CD4-positive, CD25-positive, alpha-beta regulatory T cell (primary cell): ENCODE data around the gene THOC6. TPM values are rescaled to one million over a fixed set of nuclear protein-coding genes. Genes with fewer than 3 reads are reported as not detected.
"Not testable (repeated sequence)": the region's sequence is repeated elsewhere in the genome, so short reads cannot be mapped to it uniquely, and the experiment has no call there.

Experiments used
- ATAC-seq, 2 donors: fragments of 150-1000 bp; cut with Tn5 transposase; one replicate each; pipeline ENCODE4 v1.10.0; 2021; ENCODE audit warnings: low read depth in 2 of 2, moderate number of reproducible peaks in 2 of 2, moderate library complexity in 1 of 2
- DNase-seq, 3 donors: peaks; one replicate each; pipeline versions ENCODE4 v3.0.0 to v3.0.0-alpha.2; 2012 to 2022; ENCODE audit warnings: mixed read lengths in 1 of 3
- H3K27ac ChIP-seq: one replicate; pipeline ENCODE4 v1.7.0; 2013; ENCODE audit warnings: mild to moderate bottlenecking, low read length; ENCODE audit not compliant: insufficient read depth, poor library complexity, severe bottlenecking
- H3K27me3 ChIP-seq: one replicate; pipeline ENCODE4 v1.7.0; 2013; ENCODE audit warnings: low read length; ENCODE audit not compliant: control insufficient read depth, insufficient read depth
- H3K36me3 ChIP-seq: one replicate; pipeline ENCODE4 v1.7.0; 2013; ENCODE audit warnings: mild to moderate bottlenecking, low read length, moderate library complexity; ENCODE audit not compliant: control insufficient read depth, insufficient read depth
- H3K4me1 ChIP-seq: 2 replicates; pipeline ENCODE4 v1.7.0; 2013; ENCODE audit warnings: mild to moderate bottlenecking, low read length; ENCODE audit not compliant: insufficient read depth, control insufficient read depth, poor library complexity, severe bottlenecking
- H3K4me3 ChIP-seq: one replicate; pipeline ENCODE4 v1.7.0; 2013; ENCODE audit warnings: low read depth, mild to moderate bottlenecking, low read length, moderate library complexity
- H3K9me3 ChIP-seq, 2 experiments: 1 replicate in 1 of 2; 2 replicates in 1 of 2; pipeline ENCODE4 v1.7.0; 2013; ENCODE audit warnings: low read length in 2 of 2, mild to moderate bottlenecking in 1 of 2, moderate library complexity in 1 of 2; ENCODE audit not compliant: control insufficient read depth in 2 of 2
- H3K27ac Mint-ChIP-seq, 3 donors: one replicate each; pipeline ENCODE4 v1.8.0; 2020 to 2022; ENCODE audit warnings: mild to moderate bottlenecking in 3 of 3, mixed read lengths in 3 of 3, moderate library complexity in 2 of 3
- H3K27me3 Mint-ChIP-seq: one replicate; pipeline ENCODE4 v1.8.0; 2022; ENCODE audit warnings: mild to moderate bottlenecking, mixed read lengths
- H3K36me3 Mint-ChIP-seq: one replicate; pipeline ENCODE4 v1.8.0; 2020; ENCODE audit warnings: mixed read lengths
- H3K4me1 Mint-ChIP-seq, 4 donors: one replicate each; pipeline ENCODE4 v1.8.0; 2020 to 2022; ENCODE audit warnings: mixed read lengths in 4 of 4, mild to moderate bottlenecking in 1 of 4
- H3K4me3 Mint-ChIP-seq, 4 donors: one replicate each; pipeline ENCODE4 v1.8.0; 2020 to 2022; ENCODE audit warnings: mild to moderate bottlenecking in 4 of 4, mixed read lengths in 4 of 4, moderate library complexity in 3 of 4
- H3K9me3 Mint-ChIP-seq, 7 donors: one replicate each; pipeline ENCODE4 v1.8.0; 2020 to 2022; ENCODE audit warnings: mixed read lengths in 7 of 7, mild to moderate bottlenecking in 3 of 7, moderate library complexity in 2 of 7
- polyA plus RNA-seq, 4 donors: library from polyadenylated mRNA; unstranded; fragments of 300-500 nt; fragmentation: Illumina TruSeq; gene quantifications; one replicate each; pipeline ENCODE4 v1.2.3, GENCODE V29; 2021
- total RNA-seq: library from RNA; stranded (reverse); gene quantifications from one replicate; pipeline ENCODE4 v1.2.3, GENCODE V29; 2022

THOC6 gene
- total and polyA plus RNA-seq, 5 donors from 2014 or later = 16.2 to 49.2 (median 39.4) TPM

GRCh38 chr16:3074860-3075522 lies 51.2 kb downstream of the THOC6 start:
- H3K4me3 Mint-ChIP-seq = peak overlapping the region; percentile 75 to 93 (median 88)
- ATAC-seq = peak; percentile 91 to 93
- peaks cover 0 to 2% (median 0%) of the 10 kb centered on the region in 7 donors for H3K9me3 Mint-ChIP-seq
- H3K27ac Mint-ChIP-seq = peak overlapping the region; percentile 94 to 99 (median 99)
- no peaks in the 10 kb centered on the region for H3K9me3 ChIP-seq
- H3K27me3 ChIP-seq = no peaks in the 10 kb centered on the region
- peak; percentile 73 to 99 (median 91) for DNase-seq
- H3K4me1 Mint-ChIP-seq = peaks cover 13 to 94% (median 72%) of the 10 kb centered on the region in 4 donors
- peak overlapping the region; percentile 73 for H3K4me3 ChIP-seq
- peak overlapping the region; percentile 86 for H3K27ac ChIP-seq
- H3K4me1 ChIP-seq = peaks cover 88% of the 10 kb centered on the region
- H3K36me3 ChIP-seq = peaks cover under 1% of the 10 kb centered on the region
- peaks cover 8% of the 10 kb centered on the region for H3K27me3 Mint-ChIP-seq
- peaks cover 20% of the 10 kb centered on the region for H3K36me3 Mint-ChIP-seq

DNA sequence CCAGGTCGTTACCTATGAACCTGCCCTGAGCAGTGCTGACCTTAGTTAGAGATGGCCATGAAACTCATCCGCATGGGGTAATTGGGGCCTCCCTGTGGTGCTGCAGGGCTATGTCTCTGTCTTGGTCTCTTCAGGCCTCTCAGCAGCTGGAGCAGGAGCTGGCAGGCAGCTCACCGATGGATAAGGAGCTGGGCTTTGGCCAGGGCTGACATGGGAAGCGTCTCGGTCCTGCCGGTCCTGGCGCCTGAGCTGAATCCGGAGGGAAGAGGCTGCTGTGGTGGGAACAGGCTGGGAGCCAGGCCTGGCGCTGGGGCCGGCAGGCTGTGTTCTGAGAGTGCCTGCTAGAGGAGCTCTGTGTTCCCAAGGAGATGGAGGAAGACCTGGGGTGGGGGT lies 51.7 kb downstream of the THOC6 start:
- Mint-ChIP-seq H3K27me3 (peaks cover 8% of the 10 kb centered on the region), H3K27ac (peak overlapping the region; percentile 94 to 99 (median 99)), H3K4me1 (peaks cover 13 to 92% (median 70%) of the 10 kb centered on the region in 4 donors), H3K9me3 (peaks cover 0 to 2% (median 0%) of the 10 kb centered on the region in 7 donors), H3K4me3 (peak overlapping the region; percentile 75 to 93 (median 88)), H3K36me3 (peaks cover 17% of the 10 kb centered on the region)
- DNase-seq = no peak
- Histone ChIP-seq H3K4me3 (peak overlapping the region; percentile 73), H3K27me3 (no peaks in the 10 kb centered on the region), H3K4me1 (peaks cover 83% of the 10 kb centered on the region), H3K27ac (peak overlapping the region; percentile 86), H3K36me3 (no peaks in the 10 kb centered on the region), H3K9me3 (no peaks in the 10 kb centered on the region)
- peak; percentile 3 to 6 for ATAC-seq

DNA sequence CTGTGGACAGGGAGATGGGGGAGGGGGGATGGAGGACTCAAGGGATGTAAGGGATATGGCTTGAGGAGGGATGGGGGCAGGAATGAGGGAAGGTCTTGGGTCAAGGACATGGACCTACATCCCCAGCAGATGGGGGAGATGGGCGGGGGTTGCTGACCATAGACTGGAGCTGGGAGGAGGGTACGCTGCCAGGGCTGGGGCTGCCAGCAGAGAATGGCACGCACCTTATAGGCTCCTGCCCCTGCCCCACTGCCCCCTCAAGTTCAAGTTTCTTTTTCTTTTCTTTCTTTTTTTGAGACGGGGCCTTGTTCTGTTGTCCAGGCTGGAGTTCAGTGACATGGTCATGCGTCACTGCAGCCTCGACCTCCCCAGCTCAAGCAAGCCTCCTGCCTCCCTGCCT lies 52.1 kb downstream of the THOC6 start:
- Mint-ChIP-seq H3K4me1 (peaks cover 13 to 92% (median 72%) of the 10 kb centered on the region in 4 donors), H3K27ac (peak overlapping the region; percentile 94 to 99 (median 99)), H3K4me3 (peak overlapping the region in 3 of 4 donors; percentile 75 to 83 (median 83)), H3K36me3 (peaks cover 17% of the 10 kb centered on the region)
- H3K9me3 ChIP-seq, H3K27me3 Mint-ChIP-seq, H3K4me3 ChIP-seq, H3K36me3 ChIP-seq, H3K9me3 Mint-ChIP-seq, ATAC-seq, H3K27me3 ChIP-seq: not testable (repeated sequence)
- Histone ChIP-seq H3K27ac (peak overlapping the region; percentile 86), H3K4me1 (peaks cover 83% of the 10 kb centered on the region)
- DNase-seq = peak in 1 of 3 donors; percentile 42

- Histone ChIP-seq H3K27me3 (no peaks in the 10 kb centered on the region), H3K4me1 (peaks cover 82% of the 10 kb centered on the region), H3K27ac (peak overlapping the region; percentile 86), H3K9me3 (no peaks in the 10 kb centered on the region), H3K36me3 (no peaks in the 10 kb centered on the region), H3K4me3 (peak overlapping the region; percentile 51)
- peak overlapping the region; percentile 75 to 92 (median 83) for H3K4me3 Mint-ChIP-seq
- ATAC-seq (no peak), DNase-seq (no peak)
- peaks cover 8% of the 10 kb centered on the region for H3K27me3 Mint-ChIP-seq
- H3K9me3 Mint-ChIP-seq = peaks cover 0 to 3% (median 0%) of the 10 kb centered on the region in 7 donors
- peaks cover 17% of the 10 kb centered on the region for H3K36me3 Mint-ChIP-seq
- H3K4me1 Mint-ChIP-seq = peaks cover 13 to 91% (median 70%) of the 10 kb centered on the region in 4 donors
- H3K27ac Mint-ChIP-seq = peak overlapping the region; percentile 94 to 99 (median 99)
Observed at GRCh38 chr16:3076577-3076976, 52.7 kb downstream of the THOC6 start.

Other genes starting within 250 kb of the THOC6 start
- 96.5 TPM for gene ELOB, start 246.8 kb upstream of the THOC6 start, total RNA-seq
- 100 to 1,000 TPM; 250 to 359 (median 297) TPM for gene ELOB, start 246.8 kb upstream of the THOC6 start, polyA plus RNA-seq
- not detected for gene PRSS33, start 236.5 kb upstream of the THOC6 start, total RNA-seq
- gene PRSS33, start 236.5 kb upstream of the THOC6 start, polyA plus RNA-seq = not detected
- gene PRSS41, start 225.6 kb upstream of the THOC6 start, total RNA-seq = not detected
- not detected for gene PRSS41, start 225.6 kb upstream of the THOC6 start, polyA plus RNA-seq
- not detected for gene PRSS21, start 206.8 kb upstream of the THOC6 start, total RNA-seq
- 1 to 10 TPM in 3 of 4 donors, under 1 TPM in 1; 0.43 to 8.4 (median 4.1) TPM for gene PRSS21, start 206.8 kb upstream of the THOC6 start, polyA plus RNA-seq
- not detected for gene ZG16B, start 193.7 kb upstream of the THOC6 start, total RNA-seq
- gene ZG16B, start 193.7 kb upstream of the THOC6 start, polyA plus RNA-seq = 1 to 10 TPM in 2 of 4 donors, under 1 TPM in 2; 0.60 to 2.4 (median 1.4) TPM
- gene PRSS22, start 165.9 kb upstream of the THOC6 start, total RNA-seq = not detected
- not detected for gene PRSS22, start 165.9 kb upstream of the THOC6 start, polyA plus RNA-seq
- 12.8 TPM for gene FLYWCH2, start 140.8 kb upstream of the THOC6 start, total RNA-seq
- 10 to 100 TPM; 14.8 to 27.1 (median 18.3) TPM for gene FLYWCH2, start 140.8 kb upstream of the THOC6 start, polyA plus RNA-seq
- 74.8 TPM for gene FLYWCH1, start 112.1 kb upstream of the THOC6 start, total RNA-seq
- gene FLYWCH1, start 112.1 kb upstream of the THOC6 start, polyA plus RNA-seq = 10 to 100 TPM in 3 of 4 donors, 1 to 10 TPM in 1; 6.6 to 13.7 (median 12.7) TPM
- not detected for gene KREMEN2, start 59.8 kb upstream of the THOC6 start, total RNA-seq
- not detected for gene KREMEN2, start 59.8 kb upstream of the THOC6 start, polyA plus RNA-seq
- 5.6 TPM for gene PAQR4, start 54.7 kb upstream of the THOC6 start, total RNA-seq
- 1 to 10 TPM; 2.2 to 8.0 (median 4.4) TPM for gene PAQR4, start 54.7 kb upstream of the THOC6 start, polyA plus RNA-seq
- 5.7 TPM for gene PKMYT1, start 43.6 kb upstream of the THOC6 start, total RNA-seq
- 1 to 10 TPM; 1.5 to 7.2 (median 2.3) TPM for gene PKMYT1, start 43.6 kb upstream of the THOC6 start, polyA plus RNA-seq
- gene CLDN9, start 11.1 kb upstream of the THOC6 start, total RNA-seq = not detected
- gene CLDN9, start 11.1 kb upstream of the THOC6 start, polyA plus RNA-seq = not detected
- gene CLDN6, start 5.9 kb upstream of the THOC6 start, total RNA-seq = not detected
- gene CLDN6, start 5.9 kb upstream of the THOC6 start, polyA plus RNA-seq = not detected
- gene TNFRSF12A, start 3.7 kb upstream of the THOC6 start, total RNA-seq = 0.94 TPM
- gene TNFRSF12A, start 3.7 kb upstream of the THOC6 start, polyA plus RNA-seq = 1 to 10 TPM in 1 of 4 donors, under 1 TPM in 2, not detected in 1; 0.69 to 1.2 (median 0.78) TPM
- 12.9 TPM for gene HCFC1R1, start 93 bp upstream of the THOC6 start, total RNA-seq
- 10 to 100 TPM; 18.0 to 20.7 (median 19.0) TPM for gene HCFC1R1, start 93 bp upstream of the THOC6 start, polyA plus RNA-seq
- not detected for gene BICDL2, start 12.9 kb downstream of the THOC6 start, total RNA-seq
- not detected for gene BICDL2, start 12.9 kb downstream of the THOC6 start, polyA plus RNA-seq
- gene MMP25, start 22.5 kb downstream of the THOC6 start, total RNA-seq = 1.6 TPM
- gene MMP25, start 22.5 kb downstream of the THOC6 start, polyA plus RNA-seq = 1 to 10 TPM in 1 of 4 donors, under 1 TPM in 2, not detected in 1; 0.16 to 1.0 (median 0.29) TPM
- gene IL32, start 41.6 kb downstream of the THOC6 start, total RNA-seq = 1,611 TPM
- 1,000 to 10,000 TPM; 3,219 to 6,021 (median 4,004) TPM for gene IL32, start 41.6 kb downstream of the THOC6 start, polyA plus RNA-seq
- gene ZSCAN10, start 75.3 kb downstream of the THOC6 start, total RNA-seq = 0.81 TPM
- not detected for gene ZSCAN10, start 75.3 kb downstream of the THOC6 start, polyA plus RNA-seq
- not detected for gene ZNF205, start 88.6 kb downstream of the THOC6 start, total RNA-seq
- not detected for gene ZNF205, start 88.6 kb downstream of the THOC6 start, polyA plus RNA-seq
- 3.8 TPM for gene ZNF213, start 111.0 kb downstream of the THOC6 start, total RNA-seq
- gene ZNF213, start 111.0 kb downstream of the THOC6 start, polyA plus RNA-seq = 1 to 10 TPM; 1.9 to 2.3 (median 2.1) TPM
- gene OR1F1, start 164.2 kb downstream of the THOC6 start, total RNA-seq = not detected
- under 1 TPM in 3 of 4 donors, not detected in 1; 0.20 to 0.70 (median 0.61) TPM for gene OR1F1, start 164.2 kb downstream of the THOC6 start, polyA plus RNA-seq
- gene ZNF200, start 211.1 kb downstream of the THOC6 start, total RNA-seq = 12.8 TPM
- 10 to 100 TPM; 15.3 to 24.5 (median 19.5) TPM for gene ZNF200, start 211.1 kb downstream of the THOC6 start, polyA plus RNA-seq
- not detected for gene MEFV, start 232.6 kb downstream of the THOC6 start, total RNA-seq
- gene MEFV, start 232.6 kb downstream of the THOC6 start, polyA plus RNA-seq = not detected